Ovary (tissue), 9 donors: ENCODE measurements around the gene CXCL10. TPM values are rescaled to one million over a fixed set of nuclear protein-coding genes. Genes with fewer than 3 reads are reported as not detected.

Experiments
- DNase-seq, 5 donors: peaks; one replicate each; pipeline ENCODE4 v3.0.0-alpha.2; 2019 to 2020
- H3K27ac ChIP-seq, 2 donors: fragments of 200-600 bp; one replicate each; pipeline versions ENCODE4 v1.5.1 to v1.8.0; 2019 to 2022
- H3K27me3 ChIP-seq: fragments of 200-600 bp; one replicate; pipeline ENCODE4 v1.8.0; 2022
- H3K36me3 ChIP-seq: fragments of 200-600 bp; sonication (generic); one replicate; pipeline ENCODE4 v1.5.1; 2019
- H3K4me1 ChIP-seq: one replicate; pipeline ENCODE4 v1.8.1; 2013; ENCODE audit warnings: mild to moderate bottlenecking, moderate library complexity; ENCODE audit not compliant: insufficient read depth
- H3K4me3 ChIP-seq: fragments of 200-600 bp; sonication (generic); one replicate; pipeline ENCODE4 v1.5.1; 2017
- H3K9me3 ChIP-seq, 2 donors: fragments of 200-600 bp in 1 of 2; sonication (generic) in 1 of 2; one replicate each; pipeline versions ENCODE4 v1.5.1 to v1.8.1; 2013 to 2019; ENCODE audit warnings: mild to moderate bottlenecking in 1 of 2, moderate library complexity in 1 of 2
- EP300 ChIP-seq: sonication (generic); formaldehyde crosslinking; IDR thresholded peaks from one replicate; pipeline ENCODE4 v1.6.1; 2017; ENCODE audit warnings: antibody characterized with exemption
- POLR2A ChIP-seq: fragments of 450-650 bp; IDR thresholded peaks from one replicate; pipeline ENCODE4 v1.6.1; 2017; ENCODE audit warnings: antibody characterized with exemption, mild to moderate bottlenecking, moderate library complexity
- WGBS, 3 donors: extraction: QIAGEN DNeasy Blood & Tissue Kit in 1 of 3; methylation state at CpG; one replicate each; pipeline versions ENCODE4 v1.1.5 to v1.1.7; 2013 to 2017; 5-methylcytosine and 5-hydroxymethylcytosine counted together
- intact Hi-C, 4 donors: fragments of 100-400 bp; cut with DNase I; formaldehyde crosslinking; loops; one replicate each; pipeline versions ENCODE4 v1.11.0 to v1.15.1; 2022 to 2023
- polyA plus RNA-seq, 2 donors: library from polyadenylated mRNA; stranded (reverse); fragments of 200-250 nt in 1 of 2; fragments of 350-450 nt in 1 of 2; fragmentation: Illumina TruSeq in 1 of 2; extraction: RNeasy Lipid Tissue Mini Kit (QIAGEN cat#74804) in 1 of 2; gene quantifications; one replicate each; pipeline ENCODE4 v1.2.3, GENCODE V29; 2013 to 2014
- total RNA-seq, 7 donors: library from RNA; depleted of rRNA in 2 of 7; stranded (reverse); fragments of >200 nt in 2 of 7; fragmentation: NEBNext Ultra II Directional in 3 of 7; extraction: Animal tissue kit (Norgen Biotek cat#: 25700) in 3 of 7; gene quantifications; one replicate each; pipeline versions ENCODE4 v1.1.0 to v1.2.4, GENCODE V29; 2016 to 2023
- TF ChIP-seq, protein P1 (sequence below), 3 donors: fragments of 450-650 bp in 2 of 3; fragments of 200-600 bp in 1 of 3; IDR thresholded peaks; one replicate each; pipeline versions ENCODE4 v1.5.1 to v1.8.0; 2016 to 2022; ENCODE audit warnings: antibody characterized with exemption in 3 of 3, mild to moderate bottlenecking in 1 of 3
- donor health status: DM: no; HTN: no; CAD: no; lungs with moderate emphysema.
- donor health status: DM: no; HTN: no; CAD: no.
- donor health status: Bipolar disorder and iron deficiency.
- donor health status: DM: yes; HTN: yes; CAD: no.
- donor health status: DM: no; HTN: no; CAD: no.
- donor health status: DM: yes; HTN: yes; CAD: no.

CXCL10 gene
- total and polyA plus RNA-seq, 9 donors, result 0.12 to 17.3 (median 1.0) TPM; not detected in 3

DNA sequence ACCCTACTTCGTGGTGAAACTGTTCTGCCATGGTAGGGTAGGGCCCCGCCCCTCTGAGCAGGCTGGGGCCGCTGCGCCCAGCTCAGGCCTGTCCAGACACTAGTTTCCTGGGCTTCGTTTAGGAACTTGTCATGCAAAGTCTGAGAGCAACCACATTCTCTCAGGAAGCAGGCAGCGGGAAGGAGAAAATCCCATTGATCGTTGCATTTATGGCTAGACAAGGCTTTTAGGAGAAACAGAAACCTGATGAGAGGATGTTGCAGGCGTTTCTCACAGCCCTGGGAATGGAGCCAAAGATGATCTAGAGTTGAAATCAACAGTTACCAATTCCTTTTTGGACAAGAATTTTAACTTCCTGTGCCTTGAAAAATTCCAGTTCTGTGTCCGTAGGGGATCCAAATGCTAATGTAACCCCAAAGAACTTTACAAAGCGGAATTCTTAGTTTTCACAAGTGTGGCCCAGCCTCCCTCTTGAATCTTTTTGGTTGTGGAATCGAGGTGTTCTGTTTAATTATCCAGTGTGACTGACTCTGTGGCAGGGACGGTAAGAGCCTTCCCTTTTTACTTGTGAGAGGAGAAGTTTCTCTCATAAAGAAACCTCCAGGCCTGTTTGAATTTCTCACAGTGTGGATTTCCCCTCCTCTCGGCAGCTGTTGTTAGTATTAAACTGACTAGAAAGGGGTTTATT is 11.5 kb downstream of the CXCL10 start:
- 32 to 37% (median 37%) methylated on average over 13 of the region's 13 CpGs for WGBS, 3 donors
- no peaks in the 10 kb centered on the region for H3K9me3 ChIP-seq
- DNase-seq, result no peak
- no peaks in the 10 kb centered on the region for H3K4me1 ChIP-seq
- intact Hi-C loops, result no loop called here
- no peaks in the 10 kb centered on the region for H3K36me3 ChIP-seq
- no peak overlapping the region for H3K27ac ChIP-seq
- no peak overlapping the region for H3K4me3 ChIP-seq
- TF ChIP-seq EP300 (no peak), POLR2A (no peak)
- TF ChIP-seq, protein P1, sequence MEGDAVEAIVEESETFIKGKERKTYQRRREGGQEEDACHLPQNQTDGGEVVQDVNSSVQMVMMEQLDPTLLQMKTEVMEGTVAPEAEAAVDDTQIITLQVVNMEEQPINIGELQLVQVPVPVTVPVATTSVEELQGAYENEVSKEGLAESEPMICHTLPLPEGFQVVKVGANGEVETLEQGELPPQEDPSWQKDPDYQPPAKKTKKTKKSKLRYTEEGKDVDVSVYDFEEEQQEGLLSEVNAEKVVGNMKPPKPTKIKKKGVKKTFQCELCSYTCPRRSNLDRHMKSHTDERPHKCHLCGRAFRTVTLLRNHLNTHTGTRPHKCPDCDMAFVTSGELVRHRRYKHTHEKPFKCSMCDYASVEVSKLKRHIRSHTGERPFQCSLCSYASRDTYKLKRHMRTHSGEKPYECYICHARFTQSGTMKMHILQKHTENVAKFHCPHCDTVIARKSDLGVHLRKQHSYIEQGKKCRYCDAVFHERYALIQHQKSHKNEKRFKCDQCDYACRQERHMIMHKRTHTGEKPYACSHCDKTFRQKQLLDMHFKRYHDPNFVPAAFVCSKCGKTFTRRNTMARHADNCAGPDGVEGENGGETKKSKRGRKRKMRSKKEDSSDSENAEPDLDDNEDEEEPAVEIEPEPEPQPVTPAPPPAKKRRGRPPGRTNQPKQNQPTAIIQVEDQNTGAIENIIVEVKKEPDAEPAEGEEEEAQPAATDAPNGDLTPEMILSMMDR (IDR thresholded peaks at IDR 0.05), result no peak
- no peaks in the 10 kb centered on the region for H3K27me3 ChIP-seq

DNA sequence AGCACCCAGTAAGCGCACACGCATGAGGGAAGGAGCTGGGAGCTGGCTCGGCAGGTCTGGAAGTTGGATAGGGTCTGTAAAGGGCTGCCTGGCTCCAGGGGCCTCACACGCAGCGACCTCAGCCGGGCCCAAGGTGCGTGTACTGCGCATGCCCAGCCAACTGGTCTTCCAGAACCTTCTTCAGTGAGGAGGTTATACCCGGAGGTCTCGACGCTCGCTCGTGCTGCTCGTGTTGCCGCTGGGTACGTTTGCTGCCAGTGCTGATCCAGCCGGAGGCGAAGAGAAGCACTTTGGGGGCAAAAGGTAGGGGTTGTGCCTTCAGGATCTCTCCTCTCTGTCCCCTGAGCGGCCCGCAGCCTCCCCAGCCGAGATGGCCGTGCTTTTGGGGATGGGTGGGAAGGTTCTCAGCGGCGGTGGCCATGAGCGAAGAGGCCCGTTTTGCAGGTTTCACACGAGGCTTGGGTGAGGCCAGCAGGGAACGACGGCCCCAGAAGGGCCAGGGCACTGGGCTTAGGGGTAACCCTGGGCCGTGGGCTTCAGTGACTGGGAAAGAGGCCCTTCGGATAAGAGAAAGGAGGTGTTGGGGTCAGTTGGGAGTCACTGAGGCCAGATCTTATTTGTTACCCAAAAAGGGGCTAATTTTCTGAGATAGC is 12.2 kb downstream of the CXCL10 start:
- intact Hi-C loops, result no loop called here

DNA sequence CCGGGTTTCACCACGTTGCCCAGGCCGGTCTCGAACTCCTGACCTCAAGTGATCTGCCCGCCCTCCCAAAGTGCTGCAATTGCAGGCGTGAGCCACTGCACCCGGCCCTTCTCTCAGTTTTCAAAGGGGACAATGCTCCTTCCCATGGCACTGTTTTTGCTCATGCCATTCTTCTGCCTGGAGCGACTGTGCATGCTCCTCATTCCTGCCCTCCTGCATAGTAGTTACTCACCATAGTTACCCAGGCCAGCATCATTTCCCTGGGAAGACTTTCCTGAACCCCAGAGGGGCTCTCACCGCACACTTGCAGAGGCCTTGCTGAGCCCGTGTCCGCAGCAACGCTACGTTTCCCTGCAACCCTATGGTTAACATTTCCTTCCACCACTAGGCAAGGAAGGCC is 12.7 kb downstream of the CXCL10 start:
- H3K4me3 ChIP-seq, result no peak overlapping the region
- no peak overlapping the region for H3K27ac ChIP-seq
- no peaks in the 10 kb centered on the region for H3K27me3 ChIP-seq
- no peaks in the 10 kb centered on the region for H3K4me1 ChIP-seq
- H3K36me3 ChIP-seq, result no peaks in the 10 kb centered on the region
- WGBS, 3 donors, result 96 to 97% (median 97%) methylated on average over 13 of the region's 13 CpGs
- no peak for TF ChIP-seq EP300
- no peak for TF ChIP-seq POLR2A
- TF ChIP-seq, protein P1 (IDR thresholded peaks at IDR 0.05), result no peak
- no peak for DNase-seq
- H3K9me3 ChIP-seq, result no peaks in the 10 kb centered on the region
- intact Hi-C loops, result no loop called here

More for the DNA sequence above, 12.2 kb downstream of the CXCL10 start:
- H3K36me3 ChIP-seq, result no peaks in the 10 kb centered on the region
- H3K9me3 ChIP-seq, result no peaks in the 10 kb centered on the region
- no peak overlapping the region for H3K27ac ChIP-seq
- H3K27me3 ChIP-seq, result no peaks in the 10 kb centered on the region
- no peak for DNase-seq
- H3K4me3 ChIP-seq, result no peak overlapping the region
- no peaks in the 10 kb centered on the region for H3K4me1 ChIP-seq
- TF ChIP-seq, protein P1 (IDR thresholded peaks at IDR 0.05), result no peak
- no peak for TF ChIP-seq POLR2A
- no peak for TF ChIP-seq EP300
- WGBS, 3 donors, result 96 to 97% (median 96%) methylated on average over 30 to 31 of the region's 31 CpGs

DNA sequence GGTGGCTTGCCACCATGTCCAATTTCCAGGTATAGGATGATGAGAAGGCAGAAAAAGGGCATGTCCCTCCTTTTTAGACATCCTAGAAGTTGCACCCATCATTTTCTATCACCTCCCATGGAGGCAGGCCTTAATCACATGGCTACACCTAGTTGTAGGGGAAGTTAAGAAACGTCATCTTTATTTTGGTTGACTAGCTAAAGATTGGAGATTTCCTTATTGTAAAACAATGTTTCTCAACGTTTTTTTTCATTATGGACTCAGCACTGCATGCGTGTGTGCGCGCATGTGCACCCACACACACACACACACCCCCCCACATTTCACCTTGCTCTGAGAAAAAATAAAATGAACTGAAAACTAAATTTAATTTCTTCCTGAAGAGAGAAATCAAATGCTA is 14.0 kb downstream of the CXCL10 start:
- Histone ChIP-seq H3K27ac (no peak overlapping the region), H3K4me1 (no peaks in the 10 kb centered on the region), H3K9me3 (no peaks in the 10 kb centered on the region), H3K4me3 (no peak overlapping the region), H3K27me3 (no peaks in the 10 kb centered on the region), H3K36me3 (no peaks in the 10 kb centered on the region)
- 81 to 85% (median 85%) methylated on average over 5 of the region's 5 CpGs for whole genome bisulfite sequencing, 3 donors
- TF ChIP-seq EP300 (no peak), POLR2A (no peak)
- TF ChIP-seq, protein P1 (IDR thresholded peaks at IDR 0.05), result no peak
- no peak for DNase-seq
- intact Hi-C loops, result loop anchor here in 1 of 4 donors (10.0 kb wide), 1 partner anchor 485 kb away; no protein-coding TSS in a partner anchor
